ENCODE data around the gene TAF4B.

TAF4B gene

GRCh38 chr18:26383454-26384270 lies 157.4 kb downstream of the TAF4B start:
- DNase-seq: no peak

GRCh38 chr18:26386002-26386401 lies 159.8 kb downstream of the TAF4B start:
- DNase-seq: no peak

- DNase-seq: no peak
Measured at GRCh38 chr18:26386441-26386840, 160.2 kb downstream of the TAF4B start.

GRCh38 chr18:26394047-26394654 lies 167.9 kb downstream of the TAF4B start:
- no peak for DNase-seq

- no peak for DNase-seq
Measured at GRCh38 chr18:26397019-26397418, 170.8 kb downstream of the TAF4B start.

GRCh38 chr18:26403491-26403890 lies 177.2 kb downstream of the TAF4B start:
- no peak for DNase-seq

GRCh38 chr18:26405190-26405801 lies 179.1 kb downstream of the TAF4B start:
- DNase-seq: no peak

- DNase-seq: no peak
Measured at GRCh38 chr18:26406324-26406723, 180.1 kb downstream of the TAF4B start.

- DNase-seq: no peak
Measured at GRCh38 chr18:26406854-26407517, 180.7 kb downstream of the TAF4B start.

- no peak for DNase-seq
Measured at GRCh38 chr18:26407736-26408601, 181.7 kb downstream of the TAF4B start.

GRCh38 chr18:26409091-26409490 lies 182.8 kb downstream of the TAF4B start:
- DNase-seq: no peak

- no peak for DNase-seq
Measured at GRCh38 chr18:26414901-26415440, 188.7 kb downstream of the TAF4B start.

- no peak for DNase-seq
Measured at GRCh38 chr18:26415631-26416030, 189.4 kb downstream of the TAF4B start.

GRCh38 chr18:26416652-26417150 lies 190.5 kb downstream of the TAF4B start:
- DNase-seq: no peak

GRCh38 chr18:26417190-26417589 lies 190.9 kb downstream of the TAF4B start:
- DNase-seq: no peak

GRCh38 chr18:26418225-26418624 lies 192.0 kb downstream of the TAF4B start:
- no peak for DNase-seq

GRCh38 chr18:26419746-26420145 lies 193.5 kb downstream of the TAF4B start:
- DNase-seq: no peak

- no peak for DNase-seq
Measured at GRCh38 chr18:26421503-26421902, 195.3 kb downstream of the TAF4B start.

- DNase-seq: no peak
Measured at GRCh38 chr18:26421931-26422330, 195.7 kb downstream of the TAF4B start.

GRCh38 chr18:26422472-26423162 lies 196.4 kb downstream of the TAF4B start:
- DNase-seq: no peak

GRCh38 chr18:26424428-26425147 lies 198.3 kb downstream of the TAF4B start:
- DNase-seq: no peak
